Peyer's patch (tissue), 4 donors: ENCODE results near the gene ABCA12.

Experiments used
- POLR2A ChIP-seq, 2 donors: fragments of 450-650 bp; IDR thresholded peaks; one replicate each; pipeline ENCODE4 v1.5.1; 2017; ENCODE audit warnings: antibody characterized with exemption in 2 of 2, mild to moderate bottlenecking in 2 of 2, moderate library complexity in 2 of 2
- TF ChIP-seq, protein P1 (sequence below), 6 experiments: fragments of 450-650 bp in 4 of 6; fragments of 200-600 bp in 2 of 6; sonication (generic) in 1 of 6; IDR thresholded peaks; one replicate each; pipeline ENCODE4 v1.5.1; 2017 to 2019; ENCODE audit warnings: antibody characterized with exemption in 6 of 6, mild to moderate bottlenecking in 3 of 6, moderate library complexity in 1 of 6

DNA sequence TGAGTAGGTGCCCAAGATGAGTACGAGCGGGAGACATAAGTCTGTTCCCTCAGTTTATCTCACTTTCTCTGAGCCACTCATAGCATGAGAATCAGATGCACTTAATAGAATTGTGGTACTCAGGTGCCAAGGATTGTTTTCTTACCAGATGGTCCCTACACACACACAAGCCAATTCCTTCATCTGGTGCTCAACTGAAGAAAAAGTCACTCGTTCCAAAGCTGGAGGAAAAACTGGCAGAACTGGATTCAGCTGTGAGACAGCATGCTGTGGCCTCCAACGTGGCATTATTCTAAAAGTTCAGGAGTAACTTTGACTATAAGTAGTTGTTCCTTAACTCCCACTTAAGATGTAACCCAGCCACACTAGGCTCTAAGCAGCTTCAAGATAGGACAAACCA, 33.4 kb upstream of the ABCA12 start:
- TF ChIP-seq POLR2A (IDR thresholded peaks at IDR 0.05): no peak
- TF ChIP-seq, protein P1, sequence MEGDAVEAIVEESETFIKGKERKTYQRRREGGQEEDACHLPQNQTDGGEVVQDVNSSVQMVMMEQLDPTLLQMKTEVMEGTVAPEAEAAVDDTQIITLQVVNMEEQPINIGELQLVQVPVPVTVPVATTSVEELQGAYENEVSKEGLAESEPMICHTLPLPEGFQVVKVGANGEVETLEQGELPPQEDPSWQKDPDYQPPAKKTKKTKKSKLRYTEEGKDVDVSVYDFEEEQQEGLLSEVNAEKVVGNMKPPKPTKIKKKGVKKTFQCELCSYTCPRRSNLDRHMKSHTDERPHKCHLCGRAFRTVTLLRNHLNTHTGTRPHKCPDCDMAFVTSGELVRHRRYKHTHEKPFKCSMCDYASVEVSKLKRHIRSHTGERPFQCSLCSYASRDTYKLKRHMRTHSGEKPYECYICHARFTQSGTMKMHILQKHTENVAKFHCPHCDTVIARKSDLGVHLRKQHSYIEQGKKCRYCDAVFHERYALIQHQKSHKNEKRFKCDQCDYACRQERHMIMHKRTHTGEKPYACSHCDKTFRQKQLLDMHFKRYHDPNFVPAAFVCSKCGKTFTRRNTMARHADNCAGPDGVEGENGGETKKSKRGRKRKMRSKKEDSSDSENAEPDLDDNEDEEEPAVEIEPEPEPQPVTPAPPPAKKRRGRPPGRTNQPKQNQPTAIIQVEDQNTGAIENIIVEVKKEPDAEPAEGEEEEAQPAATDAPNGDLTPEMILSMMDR (IDR thresholded peaks at IDR 0.05): no peak
